T-helper 2 cell treated with Interferon-gamma antibody and Interleukin-4, amounts not matched to agents 5 μg/mL and 100 μg/mL, for 36 hours (primary cell): Measurements from ENCODE around the gene LCE3E.

Experiments used
- DNase-seq: peaks from one replicate; pipeline ENCODE4 v3.0.0; 2021; ENCODE audit warnings: low spot score
- H3K27ac Mint-ChIP-seq: one replicate; pipeline ENCODE4 v1.8.0; 2021; ENCODE audit warnings: mild to moderate bottlenecking, mixed read lengths
- H3K27me3 Mint-ChIP-seq: one replicate; pipeline ENCODE4 v1.8.0; 2021; ENCODE audit warnings: low read depth, mixed read lengths
- H3K36me3 Mint-ChIP-seq: one replicate; pipeline ENCODE4 v1.8.0; 2021; ENCODE audit warnings: low read depth, mixed read lengths
- H3K4me1 Mint-ChIP-seq: one replicate; pipeline ENCODE4 v1.8.0; 2021; ENCODE audit warnings: low read depth, mixed read lengths
- H3K4me3 Mint-ChIP-seq: one replicate; pipeline ENCODE4 v1.8.0; 2022; ENCODE audit warnings: mild to moderate bottlenecking, moderate library complexity, mixed read lengths
- H3K9me3 Mint-ChIP-seq: one replicate; pipeline ENCODE4 v1.8.0; 2021; ENCODE audit warnings: mixed read lengths

LCE3E gene

DNA sequence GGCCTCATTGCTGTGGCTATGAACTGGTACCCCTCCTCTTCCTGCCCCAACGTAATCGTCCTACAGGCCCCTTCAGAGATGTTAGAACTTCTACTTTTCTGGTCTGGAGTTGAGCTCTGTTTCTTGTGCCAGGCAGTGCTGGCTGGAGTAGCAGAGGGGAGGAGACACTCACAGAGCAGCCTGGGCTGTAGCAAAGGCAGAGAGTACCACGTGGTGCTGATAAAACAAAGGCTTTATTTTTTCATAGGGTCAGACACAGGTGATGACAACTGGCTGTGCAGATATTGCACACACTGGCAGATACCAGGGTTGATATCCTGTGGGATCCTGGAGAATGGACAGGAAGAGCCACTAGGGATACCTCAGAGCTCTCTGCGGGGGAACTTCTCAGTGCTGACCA lies 29.1 kb downstream of the LCE3E start:
- Mint-ChIP-seq H3K9me3 (no peaks in the 10 kb centered on the region), H3K4me1 (no peaks in the 10 kb centered on the region), H3K27ac (no peak overlapping the region), H3K36me3 (no peaks in the 10 kb centered on the region), H3K27me3 (peaks cover 3% of the 10 kb centered on the region), H3K4me3 (no peak overlapping the region)
- DNase-seq: no peak

DNA sequence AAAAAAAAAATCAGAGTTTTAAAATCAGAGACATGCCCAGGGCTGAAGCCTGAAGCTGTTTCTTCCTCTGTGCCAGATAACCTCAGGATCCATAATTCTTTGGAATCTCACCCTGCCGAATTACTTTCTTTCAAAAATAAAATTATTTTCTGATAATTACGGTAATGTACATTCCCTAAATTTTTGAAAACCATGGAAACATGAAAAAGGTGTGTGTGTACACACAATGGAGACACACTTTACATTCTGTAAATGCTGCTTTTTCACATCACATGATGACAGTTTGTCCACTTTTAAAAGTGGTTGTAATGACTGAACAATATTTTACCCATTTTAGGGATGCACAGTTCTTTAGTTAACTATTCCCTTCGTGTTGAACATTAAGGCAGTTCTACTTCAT lies 30.8 kb downstream of the LCE3E start:
- Mint-ChIP-seq H3K36me3 (no peaks in the 10 kb centered on the region), H3K4me3 (no peak overlapping the region), H3K27me3 (peaks cover 4% of the 10 kb centered on the region), H3K27ac (no peak overlapping the region), H3K9me3 (no peaks in the 10 kb centered on the region), H3K4me1 (no peaks in the 10 kb centered on the region)
- no peak for DNase-seq

DNA sequence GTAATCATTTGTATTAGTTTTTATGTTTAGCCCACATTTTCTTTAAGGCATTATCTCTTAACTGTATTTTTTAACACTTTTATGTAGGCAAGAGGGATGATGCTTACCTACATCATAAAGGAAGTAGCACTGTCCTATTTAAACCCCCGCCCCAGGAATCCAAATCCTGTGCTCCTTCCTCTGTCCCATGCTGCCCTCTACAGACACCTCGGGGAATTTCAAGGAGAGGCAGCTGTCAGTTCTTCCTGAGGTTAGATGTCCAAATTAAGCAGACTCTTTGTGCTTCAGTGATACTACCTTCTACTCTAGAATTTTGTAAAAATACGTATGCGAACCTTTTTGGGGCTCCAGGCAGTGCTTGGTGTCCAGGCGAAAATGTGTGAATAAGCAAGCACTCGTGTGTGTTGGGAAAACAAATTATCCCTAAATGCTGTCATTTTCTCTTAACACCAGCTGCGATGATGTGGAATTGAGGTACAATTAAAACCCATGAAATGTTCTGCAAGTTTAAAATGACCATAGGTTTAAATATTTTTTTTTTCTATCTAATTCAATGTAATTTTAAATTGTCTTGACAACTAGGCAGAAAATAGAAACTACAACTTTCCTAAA lies 33.1 kb downstream of the LCE3E start:
- Mint-ChIP-seq H3K36me3 (no peaks in the 10 kb centered on the region), H3K4me1 (no peaks in the 10 kb centered on the region), H3K4me3 (no peak overlapping the region), H3K9me3 (no peaks in the 10 kb centered on the region), H3K27ac (no peak overlapping the region), H3K27me3 (peaks cover 9% of the 10 kb centered on the region)
- DNase-seq: no peak

DNA sequence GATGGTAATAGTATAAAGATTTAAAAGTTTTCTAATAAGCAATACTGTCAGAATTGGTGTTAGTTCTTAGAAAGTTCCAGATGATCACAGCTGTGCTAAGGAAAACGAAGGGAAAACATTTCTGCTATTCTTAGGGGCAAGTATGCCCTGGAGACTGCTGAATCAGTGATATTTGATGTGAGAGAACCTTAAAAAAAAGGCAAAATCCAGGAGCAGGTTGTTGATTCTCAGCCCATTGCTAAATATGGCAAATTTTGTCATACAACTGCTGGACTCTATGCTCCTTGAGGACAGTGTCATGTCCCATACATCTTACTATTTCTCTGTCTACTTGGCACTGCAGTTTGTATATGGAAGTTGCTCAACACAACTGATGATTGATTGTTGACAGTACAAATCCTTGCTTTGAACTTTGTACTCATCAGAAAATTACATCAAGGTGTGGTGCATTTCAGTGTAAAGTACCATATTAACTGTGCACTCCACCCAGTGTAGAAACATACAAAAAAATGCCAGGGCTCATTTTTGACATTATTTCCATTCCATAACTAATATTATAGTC lies 41.4 kb downstream of the LCE3E start:
- Mint-ChIP-seq H3K9me3 (no peaks in the 10 kb centered on the region), H3K4me1 (no peaks in the 10 kb centered on the region), H3K4me3 (no peak overlapping the region), H3K27ac (no peak overlapping the region), H3K36me3 (no peaks in the 10 kb centered on the region), H3K27me3 (peaks cover 2% of the 10 kb centered on the region)
- no peak for DNase-seq

DNA sequence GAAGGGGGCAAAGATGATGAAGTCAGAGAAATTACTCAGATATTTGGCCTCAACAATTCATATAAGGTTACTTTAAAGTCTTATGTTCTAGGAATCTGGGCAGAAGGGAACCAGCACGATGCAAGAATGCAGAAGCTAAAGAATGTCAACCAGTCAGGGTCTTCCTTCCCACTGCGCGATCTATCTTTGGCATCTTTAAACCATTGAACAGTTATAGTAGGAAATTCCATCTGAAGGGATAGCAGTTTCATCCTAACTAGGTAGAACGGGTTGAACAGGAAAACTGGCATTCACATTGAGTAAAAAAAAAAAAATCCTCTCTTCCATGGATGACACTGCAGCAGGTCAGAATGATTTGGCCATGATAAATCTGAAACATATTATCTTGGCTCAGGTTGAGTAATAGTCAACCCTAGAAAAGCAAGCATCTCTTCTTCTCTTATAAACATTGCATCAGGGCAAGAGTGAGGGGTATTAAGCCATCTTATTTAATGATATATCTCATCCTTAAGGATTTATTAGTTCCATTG lies 46.0 kb downstream of the LCE3E start:
- H3K36me3 Mint-ChIP-seq: no peaks in the 10 kb centered on the region
- H3K9me3 Mint-ChIP-seq: no peaks in the 10 kb centered on the region
- no peak overlapping the region for H3K4me3 Mint-ChIP-seq
- DNase-seq: no peak
- peaks cover 21% of the 10 kb centered on the region for H3K27me3 Mint-ChIP-seq
- H3K27ac Mint-ChIP-seq: no peak overlapping the region
- H3K4me1 Mint-ChIP-seq: no peaks in the 10 kb centered on the region

DNA sequence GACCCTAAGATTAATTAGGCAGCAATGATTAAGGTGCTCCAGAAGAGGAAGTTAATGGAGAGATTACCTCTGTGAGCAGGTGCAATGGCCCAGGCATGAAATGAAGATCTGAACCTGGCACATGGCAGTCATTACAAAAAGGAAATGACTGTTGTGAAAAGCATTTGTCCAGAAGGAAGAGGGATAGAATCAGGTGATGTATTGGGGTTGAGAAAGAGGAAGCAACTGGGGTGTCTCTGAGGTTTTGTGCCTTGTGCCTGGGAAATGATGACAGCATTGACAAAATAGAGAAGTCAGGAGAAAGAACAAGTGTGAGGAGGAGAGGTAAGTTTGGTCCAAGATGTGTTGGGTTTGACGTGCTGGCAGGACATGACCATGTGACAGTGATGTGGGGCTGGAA lies 46.7 kb downstream of the LCE3E start:
- no peak for DNase-seq
- H3K27me3 Mint-ChIP-seq: peaks cover 24% of the 10 kb centered on the region
- no peaks in the 10 kb centered on the region for H3K9me3 Mint-ChIP-seq
- no peaks in the 10 kb centered on the region for H3K4me1 Mint-ChIP-seq
- H3K36me3 Mint-ChIP-seq: no peaks in the 10 kb centered on the region
- no peak overlapping the region for H3K27ac Mint-ChIP-seq
- no peak overlapping the region for H3K4me3 Mint-ChIP-seq

DNA sequence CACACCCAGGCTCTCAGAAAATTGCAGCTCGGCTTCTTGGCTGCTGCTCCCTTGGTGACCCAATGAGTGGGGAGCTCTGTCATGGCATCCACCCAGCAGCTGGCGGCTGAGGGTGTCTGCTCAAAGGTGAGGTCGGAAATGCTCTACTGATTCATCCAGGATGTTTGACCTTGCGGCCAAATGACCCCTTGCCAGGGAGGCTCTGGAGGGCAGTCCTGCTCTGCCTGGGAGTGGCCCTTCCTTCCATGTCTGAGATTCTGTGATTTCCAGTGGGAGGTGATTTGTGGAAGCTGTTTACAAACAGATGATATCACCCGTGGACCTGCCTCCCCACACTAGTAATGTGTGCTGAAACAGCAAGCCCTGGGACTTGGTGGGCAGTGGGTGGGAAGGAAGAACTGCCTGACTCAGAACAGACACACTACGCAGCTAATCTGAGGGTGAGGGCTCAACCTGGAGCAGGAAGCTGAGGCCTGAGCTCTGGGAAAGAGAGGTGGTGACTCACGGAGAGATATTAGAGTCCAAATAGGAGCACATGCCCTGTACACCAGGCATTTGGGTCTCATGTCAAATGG lies 49.3 kb downstream of the LCE3E start:
- Mint-ChIP-seq H3K36me3 (no peaks in the 10 kb centered on the region), H3K27me3 (peaks cover 45% of the 10 kb centered on the region), H3K4me1 (no peaks in the 10 kb centered on the region), H3K9me3 (no peaks in the 10 kb centered on the region), H3K27ac (no peak overlapping the region), H3K4me3 (no peak overlapping the region)
- no peak for DNase-seq

DNA sequence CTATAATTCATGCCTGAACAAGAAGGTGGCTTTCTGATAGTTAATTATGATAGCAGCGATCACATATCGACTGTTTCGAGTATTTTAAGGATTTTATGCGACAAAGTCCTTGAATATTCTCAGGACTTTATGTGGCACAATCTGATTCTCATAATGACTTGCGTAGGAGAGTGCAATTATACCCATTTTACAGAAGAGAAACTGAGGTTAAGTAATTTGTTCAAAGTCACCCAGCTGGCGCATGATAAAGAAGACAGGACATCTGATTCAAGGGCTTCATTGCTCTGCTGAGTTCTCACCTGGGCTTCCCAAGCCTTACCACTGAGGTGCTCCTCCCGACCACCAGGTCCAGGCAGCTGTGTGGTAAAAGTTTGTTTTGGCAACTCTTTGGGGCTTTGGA lies 50.5 kb downstream of the LCE3E start:
- no peaks in the 10 kb centered on the region for H3K9me3 Mint-ChIP-seq
- no peaks in the 10 kb centered on the region for H3K4me1 Mint-ChIP-seq
- H3K27ac Mint-ChIP-seq: no peak overlapping the region
- DNase-seq: no peak
- no peaks in the 10 kb centered on the region for H3K36me3 Mint-ChIP-seq
- H3K27me3 Mint-ChIP-seq: peaks cover 49% of the 10 kb centered on the region
- no peak overlapping the region for H3K4me3 Mint-ChIP-seq
